Lung (tissue), 12 donors: ENCODE measurements around the gene SOX11. TPM values are rescaled to one million over a fixed set of nuclear protein-coding genes. Genes with fewer than 3 reads are reported as not detected.

Experiments
- ATAC-seq: fragments of 200-7000 bp; cut with Tn5 transposase; one replicate; pipeline ENCODE4 v1.9.1; 2020; ENCODE audit warnings: moderate number of reproducible peaks; ENCODE audit not compliant: insufficient read depth, low FRiP score
- DNase-seq, 3 donors: peaks; one replicate each; pipeline ENCODE4 v3.0.0-alpha.2; 2013 to 2017
- H3K27ac ChIP-seq, 2 donors: one replicate each; pipeline ENCODE4 v1.5.1; 2013; ENCODE audit warnings: mild to moderate bottlenecking in 2 of 2, moderate library complexity in 2 of 2, control low read depth in 1 of 2, inconsistent platforms in 1 of 2, low read depth in 1 of 2, low read length in 1 of 2
- H3K27me3 ChIP-seq, 3 donors: one replicate each; pipeline ENCODE4 v1.5.1; 2013; ENCODE audit warnings: low read length in 2 of 3; ENCODE audit not compliant: control insufficient read depth in 3 of 3, insufficient read depth in 3 of 3
- H3K36me3 ChIP-seq, 4 donors: one replicate each; pipeline ENCODE4 v1.5.1; 2013; ENCODE audit warnings: low read length in 4 of 4, mild to moderate bottlenecking in 1 of 4, moderate library complexity in 1 of 4; ENCODE audit not compliant: control insufficient read depth in 4 of 4, insufficient read depth in 4 of 4
- H3K4me1 ChIP-seq, 5 donors: one replicate each; pipeline ENCODE4 v1.5.1; 2013; ENCODE audit warnings: low read length in 5 of 5, mild to moderate bottlenecking in 2 of 5, moderate library complexity in 1 of 5; ENCODE audit not compliant: control insufficient read depth in 5 of 5, insufficient read depth in 5 of 5
- H3K4me3 ChIP-seq: one replicate; pipeline ENCODE4 v1.5.1; 2013; ENCODE audit warnings: mild to moderate bottlenecking, control low read depth, moderate library complexity
- H3K9ac ChIP-seq, 2 donors: one replicate each; pipeline ENCODE4 v1.5.1; 2013; ENCODE audit warnings: low read length in 2 of 2, control low read depth in 1 of 2; ENCODE audit not compliant: insufficient read depth in 1 of 2
- H3K9me3 ChIP-seq, 4 donors: one replicate each; pipeline ENCODE4 v1.5.1; 2013; ENCODE audit warnings: low read length in 3 of 4, mild to moderate bottlenecking in 1 of 4, moderate library complexity in 1 of 4; ENCODE audit not compliant: control insufficient read depth in 4 of 4, insufficient read depth in 3 of 4
- CTCF ChIP-seq: IDR thresholded peaks from 2 replicates; pipeline ENCODE4 v1.5.1; 2012; ENCODE audit warnings: mild to moderate bottlenecking; ENCODE audit errors: control extremely low read depth, extremely low read depth
- WGBS, 2 donors: extraction: QIAGEN DNeasy Blood & Tissue Kit; methylation state at CpG; one replicate each; pipeline ENCODE4 v1.1.7; 2013; 5-methylcytosine and 5-hydroxymethylcytosine counted together
- polyA plus RNA-seq, 2 donors: library from polyadenylated mRNA; stranded (reverse); fragments of 200-250 nt; gene quantifications; one replicate each; pipeline ENCODE4 v1.2.1, GENCODE V29; 2013
- total RNA-seq, 2 donors: library from RNA; depleted of rRNA in 1 of 2; stranded (reverse); fragments of >200 nt in 1 of 2; gene quantifications; one replicate each; pipeline ENCODE4 v1.2.1, GENCODE V29; 2014 to 2021
- donor health status: control.
- donor health status: control.
- donor health status: Bipolar disorder and iron deficiency.
- donor health status: healthy.
- donor health status: DM: yes; HTN: yes; CAD: no.

The SOX11 gene
- total and polyA plus RNA-seq, 4 donors: 0.05 to 13.3 (median 0.06) TPM; not detected in 1

DNA sequence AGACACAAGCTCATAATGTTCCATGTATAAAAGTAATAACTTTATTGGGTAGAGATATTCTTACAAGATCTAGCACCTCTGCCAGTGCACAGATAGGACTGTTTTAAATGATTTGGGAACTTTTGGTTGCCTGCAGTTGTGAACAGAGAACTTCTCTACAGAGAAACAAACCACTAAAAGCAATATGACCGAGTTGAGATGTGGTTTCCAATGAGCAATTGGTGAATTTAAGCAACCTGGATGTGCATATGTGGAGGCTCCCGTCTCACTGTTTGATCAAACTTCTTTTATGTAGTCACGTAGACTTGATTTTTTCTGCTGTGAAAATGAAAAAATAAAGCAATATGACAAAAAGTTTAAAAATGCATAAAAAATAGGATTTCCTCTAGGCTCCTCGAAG, 7.8 kb downstream of the SOX11 start:
- Histone ChIP-seq H3K4me3 (no peak overlapping the region), H3K36me3 (peaks cover 0 to 8% (median 0%) of the 10 kb centered on the region in 4 donors), H3K9ac (no peak overlapping the region), H3K4me1 (peaks cover 0 to 40% (median 11%) of the 10 kb centered on the region in 5 donors), H3K27me3 (peaks cover 0 to 11% (median 0%) of the 10 kb centered on the region in 3 donors), H3K9me3 (no peaks in the 10 kb centered on the region), H3K27ac (no peak overlapping the region)
- 86% methylated on average over 4 of the region's 4 CpGs for WGBS, 2 donors
- ATAC-seq: no peak
- no peak for TF ChIP-seq CTCF
- no peak for DNase-seq

DNA sequence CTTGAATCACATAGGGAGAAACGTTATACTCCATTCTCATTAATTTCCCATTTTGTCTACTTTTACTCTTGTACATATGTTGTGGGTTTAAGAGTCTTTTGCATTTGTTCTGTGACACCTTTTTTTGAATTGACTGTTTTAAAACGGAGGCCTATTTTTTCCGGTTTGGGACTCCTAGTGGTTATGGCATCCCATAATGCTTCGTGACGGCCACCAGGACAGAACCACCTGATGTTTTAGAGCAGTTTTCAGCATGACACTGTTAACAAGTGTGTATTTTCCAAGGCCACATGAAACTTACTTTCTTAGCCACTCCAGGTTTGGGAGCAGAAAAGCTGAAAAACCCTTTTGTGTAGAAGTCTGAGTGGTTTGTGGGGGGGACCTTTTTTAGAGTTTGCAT, 8.4 kb downstream of the SOX11 start:
- peaks cover 0 to 8% (median 0%) of the 10 kb centered on the region in 4 donors for H3K36me3 ChIP-seq
- H3K4me1 ChIP-seq: peaks cover 0 to 40% (median 11%) of the 10 kb centered on the region in 5 donors
- no peaks in the 10 kb centered on the region for H3K9me3 ChIP-seq
- H3K27me3 ChIP-seq: peaks cover 0 to 12% (median 0%) of the 10 kb centered on the region in 3 donors
- ATAC-seq: no peak
- peak in 2 of 3 donors; percentile 33 to 47 for DNase-seq
- no peak overlapping the region for H3K9ac ChIP-seq
- H3K27ac ChIP-seq: no peak overlapping the region
- WGBS, 2 donors: 81 to 88% methylated on average over 5 of the region's 5 CpGs
- no peak for TF ChIP-seq CTCF
- H3K4me3 ChIP-seq: no peak overlapping the region

DNA sequence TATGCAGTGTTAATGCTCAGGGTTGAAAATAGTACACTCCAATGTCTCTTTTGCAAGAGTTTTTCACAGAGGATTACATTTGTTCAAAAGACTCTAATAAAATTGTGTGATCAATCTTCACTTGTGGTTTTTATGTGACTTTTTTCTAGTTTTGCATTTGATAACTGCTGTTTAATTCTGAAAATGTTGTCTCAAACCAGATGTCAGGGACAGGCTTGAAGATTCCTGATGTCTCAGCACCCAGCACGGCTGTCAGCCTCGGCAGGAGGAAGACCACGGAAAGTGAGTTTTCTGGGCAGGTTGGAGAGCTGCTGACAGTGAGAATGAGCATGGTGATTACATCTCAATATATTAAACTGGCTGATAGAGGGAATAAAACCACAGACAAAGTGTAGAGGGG, 9.1 kb downstream of the SOX11 start:
- no peak for ATAC-seq
- no peak for DNase-seq
- no peak for TF ChIP-seq CTCF
- H3K36me3 ChIP-seq: peaks cover 0 to 8% (median 0%) of the 10 kb centered on the region in 4 donors
- peak overlapping the region in 1 of 2 donors; percentile 38 for H3K9ac ChIP-seq
- H3K4me3 ChIP-seq: no peak overlapping the region
- peaks cover 0 to 8% (median 0%) of the 10 kb centered on the region in 3 donors for H3K27me3 ChIP-seq
- no peak overlapping the region for H3K27ac ChIP-seq
- no peaks in the 10 kb centered on the region for H3K9me3 ChIP-seq
- H3K4me1 ChIP-seq: peaks cover 0 to 40% (median 7%) of the 10 kb centered on the region in 5 donors
- WGBS, 2 donors: 82% methylated on average over 3 of the region's 3 CpGs

DNA sequence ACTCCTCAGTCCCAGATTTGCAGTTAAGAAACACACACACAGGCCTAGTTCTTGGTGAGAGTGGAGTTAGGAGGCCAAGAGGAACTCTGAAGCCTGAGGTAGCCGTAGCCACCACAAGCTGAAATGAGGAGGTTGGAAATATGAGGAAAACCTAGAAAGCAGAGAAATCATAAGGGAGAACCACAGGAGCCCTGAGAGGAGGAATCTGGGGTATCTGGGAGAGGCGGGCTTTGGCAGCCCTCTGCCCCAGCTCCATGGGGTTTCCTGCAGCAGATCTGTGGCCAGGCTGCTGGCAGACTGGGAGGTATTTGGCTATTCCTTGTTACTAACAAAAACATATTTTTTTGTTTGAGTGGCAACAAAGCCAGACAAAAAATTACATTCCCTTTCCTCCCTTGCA, 11.0 kb downstream of the SOX11 start:
- 93 to 97% methylated on average over 2 of the region's 2 CpGs for WGBS, 2 donors
- peaks cover 0 to 32% (median 0%) of the 10 kb centered on the region in 5 donors for H3K4me1 ChIP-seq
- no peak for DNase-seq
- H3K36me3 ChIP-seq: peaks cover 0 to 8% (median 0%) of the 10 kb centered on the region in 4 donors
- H3K27ac ChIP-seq: no peak overlapping the region
- no peak for TF ChIP-seq CTCF
- no peak overlapping the region for H3K9ac ChIP-seq
- H3K27me3 ChIP-seq: peaks cover 0 to 5% (median 0%) of the 10 kb centered on the region in 3 donors
- H3K4me3 ChIP-seq: no peak overlapping the region
- no peak for ATAC-seq
- H3K9me3 ChIP-seq: peaks cover 0 to 2% (median 0%) of the 10 kb centered on the region in 4 donors
